Measurements from ENCODE around the gene KRTAP12-2. TPM values are rescaled to one million over a fixed set of nuclear protein-coding genes. Genes with fewer than 3 reads are reported as not detected.
"Not testable (repeated sequence)": the region's sequence is repeated elsewhere in the genome, so short reads cannot be mapped to it uniquely, and the experiment has no call there.

KRTAP12-2 gene
- total RNA-seq, 1 donor from 2014 or later: not detected

DNA sequence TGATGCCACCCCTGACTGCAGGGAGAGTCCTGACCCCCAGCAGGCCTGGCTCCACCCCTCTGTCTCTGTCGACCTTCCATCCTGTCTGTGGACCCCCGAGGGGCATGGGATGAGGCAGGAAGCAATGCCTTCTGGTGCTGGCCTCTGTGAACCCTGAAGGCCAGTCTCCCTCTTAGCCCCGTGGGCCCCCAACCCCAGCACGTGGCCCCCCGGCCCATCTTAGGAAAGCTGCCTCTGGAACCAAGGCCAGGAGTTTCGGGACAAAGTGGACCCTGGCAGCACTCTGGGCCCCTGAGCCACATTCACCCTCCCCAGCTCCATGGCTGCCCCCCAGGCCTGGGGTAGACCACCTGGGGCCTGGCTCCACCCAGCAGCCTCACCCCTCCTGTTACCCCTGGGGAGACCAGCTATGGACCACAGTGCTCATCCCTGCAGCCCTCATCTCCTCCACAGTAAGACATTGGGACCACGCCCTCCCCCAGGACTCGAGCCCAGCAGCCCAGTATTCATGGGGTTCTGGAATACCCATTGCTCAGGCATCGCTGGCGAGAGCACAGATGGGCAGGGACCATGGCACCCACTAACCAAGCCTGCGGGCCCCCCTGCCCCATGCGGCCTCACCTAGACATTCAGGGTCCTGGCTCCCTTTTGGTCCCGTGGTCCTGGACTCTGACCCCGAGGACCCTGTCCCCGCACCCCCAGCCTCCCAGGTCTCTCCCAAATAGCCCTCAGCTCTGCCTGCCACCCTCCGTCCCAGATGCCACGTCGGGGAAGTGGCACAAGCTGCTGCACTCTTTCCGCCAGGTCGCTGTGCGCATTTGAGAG is 28.0 kb downstream of the KRTAP12-2 start:
- DNase-seq; ATAC-seq; intact Hi-C loops (cut with micrococcal nuclease): not testable (repeated sequence)

GRCh38 chr21:44637851-44638348 is 28.8 kb downstream of the KRTAP12-2 start:
- DNase-seq; ATAC-seq; intact Hi-C loops (cut with micrococcal nuclease): not testable (repeated sequence)

DNA sequence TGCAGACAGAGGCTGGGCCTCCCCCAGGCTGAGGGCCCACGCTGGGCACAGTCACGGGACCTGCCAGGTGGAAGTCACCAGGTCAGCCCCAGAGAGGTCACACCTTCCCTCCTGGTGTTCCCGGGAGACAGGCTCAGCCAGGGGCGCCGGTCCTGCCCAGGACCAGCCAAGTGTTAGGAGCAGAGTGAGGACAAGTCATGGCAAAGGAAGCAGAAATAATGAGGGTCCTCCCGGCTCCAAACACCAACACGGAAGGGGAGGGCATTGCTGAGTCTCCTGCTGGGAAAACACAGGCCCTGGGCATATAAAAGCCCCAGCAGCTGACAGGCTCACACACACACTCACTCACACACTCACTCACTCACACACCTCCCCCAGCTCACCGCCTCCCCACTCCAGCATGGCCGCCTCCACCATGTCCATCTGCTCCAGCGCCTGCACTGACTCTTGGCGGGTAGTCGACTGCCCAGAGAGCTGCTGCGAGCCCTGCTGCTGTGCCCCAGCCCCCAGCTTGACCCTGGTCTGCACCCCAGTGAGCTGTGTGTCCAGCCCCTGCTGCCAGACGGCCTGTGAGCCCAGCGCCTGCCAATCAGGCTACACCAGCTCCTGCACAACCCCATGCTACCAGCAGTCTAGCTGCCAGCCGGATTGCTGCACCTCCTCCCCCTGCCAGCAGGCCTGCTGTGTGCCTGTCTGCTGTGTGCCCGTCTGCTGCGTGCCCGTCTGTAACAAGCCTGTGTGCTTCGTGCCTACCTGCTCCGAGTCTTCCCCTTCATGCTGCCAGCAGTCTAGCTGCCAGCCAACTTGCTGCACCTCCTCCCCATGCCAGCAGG is 29.5 kb downstream of the KRTAP12-2 start, which contains the start of gene KRTAP10-10:
Gene KRTAP10-10, plus strand, starts transcription at position 339 of the 833 bp plus-strand sequence. Its CDS starts 62 bp downstream, at position 401.
- ATAC-seq: no peak

GRCh38 chr21:44636209-44637017 is 30.3 kb downstream of the KRTAP12-2 start:
- DNase-seq: no peak
- intact Hi-C loops (cut with micrococcal nuclease): no loop called here
- no peak for ATAC-seq

More for the DNA sequence above, 29.5 kb downstream of the KRTAP12-2 start, which contains the start of gene KRTAP10-10:
- intact Hi-C loops (cut with micrococcal nuclease): no loop called here
- no peak for DNase-seq

DNA sequence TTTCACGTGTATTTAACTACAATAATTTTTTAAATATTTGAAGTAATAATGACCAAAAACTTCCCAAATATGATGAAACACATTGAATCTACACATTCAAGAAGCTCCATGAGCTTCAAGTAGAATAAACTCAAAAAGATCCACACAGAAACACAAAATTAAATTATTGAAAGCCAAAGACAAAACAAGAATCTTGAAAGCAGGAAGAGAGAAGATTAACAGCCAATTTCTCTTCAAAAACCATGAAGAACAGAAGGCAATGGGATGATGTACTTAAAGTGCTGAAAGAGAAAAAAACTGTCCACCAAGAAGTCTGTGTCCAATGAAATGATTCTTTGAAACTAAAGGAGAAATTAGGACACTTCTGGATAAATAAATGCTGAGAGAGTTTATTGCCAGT is 34.7 kb downstream of the KRTAP12-2 start:
- no peak for DNase-seq
- intact Hi-C loops (cut with micrococcal nuclease): no loop called here
- ATAC-seq: no peak

DNA sequence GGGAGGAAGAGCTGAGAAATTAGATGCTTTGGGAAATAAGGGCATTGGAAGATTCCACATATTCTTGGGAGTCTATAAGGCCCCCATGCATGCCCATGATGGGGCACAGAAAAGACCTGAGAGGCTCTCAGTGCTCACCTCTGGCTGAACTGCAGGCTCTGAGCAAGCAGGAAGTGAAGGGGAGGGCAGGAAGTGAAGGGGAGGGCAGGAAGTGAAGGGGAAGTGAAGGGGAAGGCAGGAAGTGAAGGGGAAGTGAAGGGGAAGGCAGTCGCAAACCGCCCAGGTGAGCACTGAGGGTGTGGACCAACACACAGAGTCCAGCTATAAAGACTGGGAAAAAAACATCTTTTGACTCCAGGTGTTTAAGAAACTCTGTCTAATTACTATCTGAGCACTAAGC is 36.3 kb downstream of the KRTAP12-2 start:
- intact Hi-C loops (cut with micrococcal nuclease): no loop called here
- ATAC-seq (no peak), DNase-seq (no peak)

DNA sequence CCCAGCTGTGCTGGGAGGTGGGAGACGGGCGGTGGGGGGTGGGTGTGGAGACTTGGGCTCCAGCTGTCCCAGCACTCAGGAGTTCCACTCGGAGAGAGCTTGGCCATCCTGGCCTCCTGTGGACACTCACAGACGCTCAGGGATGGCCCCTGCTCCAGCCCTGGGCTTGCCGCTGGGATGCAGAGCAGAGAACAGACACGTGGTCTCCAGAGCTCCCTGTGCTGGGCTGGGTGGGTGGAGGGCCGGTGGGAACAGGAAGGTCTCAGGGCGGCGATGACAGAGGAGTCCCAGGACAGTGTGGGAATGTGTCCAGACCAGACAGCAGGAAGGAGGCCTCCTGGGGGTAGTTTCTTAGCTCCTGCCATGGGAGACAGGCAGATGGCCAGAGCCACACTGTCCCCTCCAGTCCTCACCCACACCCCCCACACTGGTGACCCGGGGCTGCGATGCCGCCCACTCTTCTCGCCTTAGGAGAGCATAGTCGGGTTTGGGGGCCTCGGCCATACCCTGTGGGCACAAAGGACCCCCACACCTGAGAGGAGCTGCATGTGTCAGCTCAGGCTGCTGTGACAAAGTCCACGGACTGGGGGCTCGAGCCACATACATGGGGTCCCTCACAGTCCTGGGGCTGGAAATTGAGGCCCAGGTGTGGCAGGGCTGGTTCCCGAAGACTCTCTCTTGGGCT is 37.9 kb downstream of the KRTAP12-2 start:
- intact Hi-C loops (cut with micrococcal nuclease): no loop called here
- no peak for DNase-seq
- ATAC-seq: peak; percentile 84

DNA sequence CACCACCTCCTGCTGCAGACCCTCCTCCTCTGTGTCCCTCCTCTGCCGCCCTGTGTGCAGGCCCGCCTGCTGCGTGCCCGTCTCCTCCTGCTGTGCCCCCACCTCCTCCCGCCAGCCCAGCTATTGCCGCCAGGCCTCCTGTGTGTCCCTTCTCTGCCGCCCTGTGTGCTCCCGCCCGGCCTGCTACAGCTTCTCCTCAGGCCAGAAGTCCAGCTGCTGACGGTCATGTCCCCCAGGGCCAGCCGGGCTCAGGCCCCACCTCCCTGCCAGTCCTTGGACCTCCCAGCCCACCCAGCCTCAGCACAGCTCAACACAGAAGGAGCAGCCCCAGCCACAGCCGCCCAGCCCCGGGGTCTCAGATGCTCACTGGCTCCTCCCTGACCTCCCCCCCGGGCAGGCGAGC is 38.9 kb downstream of the KRTAP12-2 start:
- intact Hi-C loops (cut with micrococcal nuclease); DNase-seq; ATAC-seq: not testable (repeated sequence)

GRCh38 chr21:44627181-44627822 is 39.4 kb downstream of the KRTAP12-2 start:
- ATAC-seq; DNase-seq; intact Hi-C loops (cut with micrococcal nuclease): not testable (repeated sequence)

- intact Hi-C loops (cut with micrococcal nuclease): no loop called here
- no peak for ATAC-seq
- DNase-seq: no peak
Observed at GRCh38 chr21:44626673-44627143, 40.0 kb downstream of the KRTAP12-2 start, which contains the start of gene KRTAP10-9. TSS of gene KRTAP10-9 (plus strand) at chr21:44627093. CDS start at chr21:44627172, 79 bp downstream.

DNA sequence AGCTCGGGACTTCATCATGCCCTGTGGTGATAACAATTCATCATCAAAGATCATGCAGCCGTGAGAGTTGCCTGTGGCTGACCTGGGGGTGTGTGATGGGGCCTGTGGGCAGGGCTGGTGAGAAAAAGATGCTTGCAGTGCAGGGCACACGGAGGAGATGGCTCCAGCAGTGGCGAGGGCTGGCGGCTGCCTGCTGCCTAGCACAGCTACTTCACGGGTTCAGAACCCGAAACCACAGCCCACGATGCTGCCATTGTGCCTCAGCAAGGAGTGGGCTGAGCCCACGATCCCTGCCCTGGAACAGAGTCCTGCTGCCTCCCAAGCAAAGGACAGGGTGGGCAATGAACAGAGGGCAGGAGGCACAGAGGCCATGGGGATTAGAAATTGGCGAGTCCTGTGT is 40.5 kb downstream of the KRTAP12-2 start:
- intact Hi-C loops (cut with micrococcal nuclease): no loop called here
- peak; percentile 10 for ATAC-seq
- DNase-seq: no peak

- ATAC-seq: peak; percentile 78
- no peak for DNase-seq
- intact Hi-C loops (cut with micrococcal nuclease): no loop called here
Observed at GRCh38 chr21:44625756-44626155, 41.0 kb downstream of the KRTAP12-2 start.

DNA sequence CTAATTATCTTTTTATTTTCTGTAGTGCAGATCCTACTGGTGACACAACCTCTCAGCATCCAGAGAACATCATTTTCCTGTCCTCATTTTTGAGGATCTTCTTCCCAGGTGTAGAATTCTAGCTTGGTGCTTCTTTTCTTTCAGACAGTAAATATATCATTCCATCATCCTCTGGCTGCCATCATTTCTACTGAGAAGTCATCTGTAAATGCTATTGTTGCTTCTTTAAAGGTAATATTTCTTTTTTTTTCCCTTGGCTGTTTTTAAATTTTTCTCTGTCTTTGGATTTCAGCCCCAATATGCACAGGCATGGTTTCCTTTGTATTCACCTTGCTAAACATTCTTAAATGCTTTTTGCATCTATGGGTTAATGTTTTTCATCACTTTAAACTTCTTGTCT is 43.2 kb downstream of the KRTAP12-2 start:
- ATAC-seq (no peak), DNase-seq (no peak)
- intact Hi-C loops (cut with micrococcal nuclease): no loop called here

DNA sequence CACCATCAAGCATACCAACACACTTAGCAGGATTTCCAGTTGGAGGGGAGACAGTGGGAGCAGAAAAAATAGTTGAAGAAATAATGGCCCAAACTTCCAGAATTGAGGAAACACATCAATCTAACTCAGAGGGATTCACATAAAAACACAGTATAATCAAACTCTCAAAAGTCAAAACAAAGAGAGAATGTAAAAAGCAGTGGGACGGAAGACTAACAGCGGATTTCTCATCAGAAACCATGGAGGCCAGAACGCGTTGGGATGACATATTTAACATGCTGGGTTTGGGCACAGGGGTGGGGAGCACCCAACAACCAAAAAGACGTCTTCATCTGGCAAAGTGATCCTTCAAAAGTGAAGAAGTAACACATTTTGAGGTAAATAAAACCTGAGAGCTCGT is 46.8 kb downstream of the KRTAP12-2 start:
- no peak for DNase-seq
- intact Hi-C loops (cut with micrococcal nuclease): no loop called here
- ATAC-seq: no peak

DNA sequence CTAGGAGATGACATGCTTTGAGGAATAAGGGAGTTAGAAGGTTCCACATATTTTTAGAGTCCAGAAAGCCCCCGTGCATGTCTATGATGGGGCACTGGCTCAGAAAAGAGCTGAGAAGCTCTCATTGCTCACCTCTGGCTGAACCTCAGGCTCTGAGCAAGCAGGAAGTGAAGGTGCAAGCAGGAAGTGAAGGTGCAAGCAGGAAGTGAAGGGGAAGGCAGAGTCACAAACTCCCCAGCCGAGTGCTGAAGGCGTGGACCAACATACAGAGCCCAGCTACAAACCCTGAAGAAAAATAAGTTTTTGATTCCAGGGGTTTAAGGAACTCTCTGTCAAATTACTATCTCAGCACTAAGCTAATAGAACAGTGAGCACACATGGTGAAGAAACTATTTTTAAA is 47.8 kb downstream of the KRTAP12-2 start:
- intact Hi-C loops (cut with micrococcal nuclease): no loop called here
- ATAC-seq: no peak

DNA sequence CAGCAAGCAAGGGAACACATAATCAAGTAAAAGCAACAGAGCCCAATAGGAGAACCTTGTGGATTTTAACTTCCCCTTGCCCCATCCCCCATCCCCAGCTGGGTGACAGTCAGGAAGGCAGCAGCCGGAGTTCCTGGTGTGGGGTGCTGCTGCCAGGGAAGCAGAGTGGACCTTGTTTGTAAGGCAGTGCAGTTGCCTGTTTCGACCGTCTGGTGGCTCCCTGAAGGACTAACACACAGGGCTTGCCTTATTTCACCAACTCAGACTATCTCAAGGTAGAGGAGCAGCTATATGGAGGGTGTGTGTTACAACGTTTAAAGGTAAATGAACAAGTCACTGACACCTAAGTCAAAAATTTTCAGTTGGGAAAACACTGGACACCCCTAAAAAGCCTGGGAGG is 48.2 kb downstream of the KRTAP12-2 start:
- intact Hi-C loops (cut with micrococcal nuclease): no loop called here

More for the DNA sequence above, 47.8 kb downstream of the KRTAP12-2 start:
- no peak for DNase-seq

GRCh38 chr21:44617071-44617501 is 49.6 kb downstream of the KRTAP12-2 start:
- intact Hi-C loops (cut with micrococcal nuclease): no loop called here
- ATAC-seq (no peak), DNase-seq (no peak)

More for the DNA sequence above, 48.2 kb downstream of the KRTAP12-2 start:
- DNase-seq (peak; percentile 57), ATAC-seq (peak; percentile 85)

GRCh38 chr21:44616591-44616926 is 50.2 kb downstream of the KRTAP12-2 start:
- ATAC-seq (no peak), DNase-seq (no peak)
- intact Hi-C loops (cut with micrococcal nuclease): no loop called here

Measured in left ventricle myocardium superior (tissue), 1 donor.